Activated CD8-positive, alpha-beta T cell treated with anti-CD3 and anti-CD28 coated beads, Interleukin-2, amount 10 ng/mL, durations not matched to agents 7 days and 5 days (primary cell): Measurements from ENCODE around the gene MIB1. TPM values are rescaled to one million over a fixed set of nuclear protein-coding genes. Genes with fewer than 3 reads are reported as not detected.
"Not testable (repeated sequence)": the region's sequence is repeated elsewhere in the genome, so short reads cannot be mapped to it uniquely, and the experiment has no call there.

Source experiments
- ATAC-seq: fragments of 150-1000 bp; cut with Tn5 transposase; one replicate; pipeline ENCODE4 v1.10.0; 2021; ENCODE audit warnings: moderate library complexity
- CTCF ChIA-PET: fragments of 350-600 bp; sonication (Branson Sonifier 250); formaldehyde crosslinking; loops from one replicate; lab custom pipeline; 2021; ENCODE audit warnings: antibody characterized with exemption; lab: Charles Lee
- POLR2A ChIA-PET: fragments of 350-600 bp; sonication (Branson Sonifier 250); formaldehyde crosslinking; loops from one replicate; lab custom pipeline; 2021; ENCODE audit warnings: antibody characterized with exemption; lab: Charles Lee
- DNase-seq: peaks from one replicate; pipeline ENCODE4 v3.0.0-alpha.2; 2020
- H3K27ac Mint-ChIP-seq: one replicate; pipeline ENCODE4 v1.8.0; 2021; ENCODE audit warnings: mild to moderate bottlenecking, mixed read lengths
- H3K27me3 Mint-ChIP-seq: one replicate; pipeline ENCODE4 v1.8.0; 2021; ENCODE audit warnings: low read depth, mixed read lengths
- H3K36me3 Mint-ChIP-seq: one replicate; pipeline ENCODE4 v1.8.0; 2021; ENCODE audit warnings: low read depth, mixed read lengths
- H3K4me1 Mint-ChIP-seq: one replicate; pipeline ENCODE4 v1.8.0; 2021; ENCODE audit warnings: low read depth, mixed read lengths
- H3K4me3 Mint-ChIP-seq: one replicate; pipeline ENCODE4 v1.8.0; 2021; ENCODE audit warnings: mild to moderate bottlenecking, mixed read lengths
- H3K9me3 Mint-ChIP-seq: one replicate; pipeline ENCODE4 v1.8.0; 2022; ENCODE audit warnings: mixed read lengths; ENCODE audit not compliant: insufficient read depth
- total RNA-seq, 2 experiments: library from RNA; stranded (reverse); gene quantifications; one replicate each; pipeline ENCODE4 v1.2.3, GENCODE V29; 2021

Gene MIB1
- total RNA-seq, 2 experiments from 2014 or later, result 32.6 to 37.4 TPM

GRCh38 chr18:21722687-21723086 is 17.9 kb upstream of the MIB1 start:
- no peaks in the 10 kb centered on the region for H3K4me1 Mint-ChIP-seq
- H3K36me3 Mint-ChIP-seq, result no peaks in the 10 kb centered on the region
- ATAC-seq (no peak), DNase-seq (no peak)
- H3K27me3 Mint-ChIP-seq, result peaks cover 5% of the 10 kb centered on the region
- no peaks in the 10 kb centered on the region for H3K9me3 Mint-ChIP-seq
- no peak overlapping the region for H3K27ac Mint-ChIP-seq
- H3K4me3 Mint-ChIP-seq, result no peak overlapping the region
- POLR2A ChIA-PET, result no interaction called here
- CTCF ChIA-PET, result no interaction called here

GRCh38 chr18:21725201-21725600 is 15.4 kb upstream of the MIB1 start:
- ATAC-seq, result no peak
- POLR2A ChIA-PET, result no interaction called here
- peaks cover 2% of the 10 kb centered on the region for H3K27me3 Mint-ChIP-seq

GRCh38 chr18:21727702-21728101 is 12.9 kb upstream of the MIB1 start:
- no peaks in the 10 kb centered on the region for H3K4me1 Mint-ChIP-seq
- H3K36me3 Mint-ChIP-seq, result no peaks in the 10 kb centered on the region
- CTCF ChIA-PET, result interaction anchor here (0.8 kb wide), 1 partner anchor 9 kb away, joined by 3 read pairs; no protein-coding TSS in a partner anchor
- H3K4me3 Mint-ChIP-seq, result no peak overlapping the region
- ATAC-seq (no peak), DNase-seq (no peak)
- H3K27ac Mint-ChIP-seq, result no peak overlapping the region
- no peaks in the 10 kb centered on the region for H3K9me3 Mint-ChIP-seq
- POLR2A ChIA-PET, result no interaction called here
- H3K27me3 Mint-ChIP-seq, result peaks cover 2% of the 10 kb centered on the region

More at GRCh38 chr18:21725201-21725600, 15.4 kb upstream of the MIB1 start:
- Mint-ChIP-seq H3K9me3 (no peaks in the 10 kb centered on the region), H3K36me3 (no peaks in the 10 kb centered on the region), H3K4me3 (no peak overlapping the region), H3K27ac (no peak overlapping the region), H3K4me1 (no peaks in the 10 kb centered on the region)
- no peak for DNase-seq
- CTCF ChIA-PET, result no interaction called here

GRCh38 chr18:21733011-21733410 is 7.6 kb upstream of the MIB1 start:
- POLR2A ChIA-PET, result no interaction called here
- Mint-ChIP-seq H3K4me1 (no peaks in the 10 kb centered on the region), H3K9me3 (peaks cover 7% of the 10 kb centered on the region), H3K36me3 (peaks cover 13% of the 10 kb centered on the region), H3K4me3 (no peak overlapping the region), H3K27ac (no peak overlapping the region), H3K27me3 (peaks cover 11% of the 10 kb centered on the region)
- DNase-seq (no peak), ATAC-seq (no peak)
- CTCF ChIA-PET, result interaction anchor here (0.8 kb wide), 1 partner anchor 8 kb away, joined by 3 read pairs; no protein-coding TSS in a partner anchor

GRCh38 chr18:21735452-21736015 is 5.1 kb upstream of the MIB1 start:
- POLR2A ChIA-PET, result no interaction called here
- Mint-ChIP-seq H3K27ac (no peak overlapping the region), H3K9me3 (peaks cover 10% of the 10 kb centered on the region), H3K36me3 (peaks cover 16% of the 10 kb centered on the region), H3K27me3 (peaks cover 15% of the 10 kb centered on the region), H3K4me3 (no peak overlapping the region), H3K4me1 (peaks cover 13% of the 10 kb centered on the region)
- DNase-seq (no peak), ATAC-seq (no peak)
- CTCF ChIA-PET, result no interaction called here

- ATAC-seq, POLR2A ChIA-PET, H3K9me3 Mint-ChIP-seq, DNase-seq, H3K27ac Mint-ChIP-seq, H3K4me3 Mint-ChIP-seq: not testable (repeated sequence)
- peaks cover 15% of the 10 kb centered on the region for H3K4me1 Mint-ChIP-seq
- CTCF ChIA-PET, result interaction anchor here (0.8 kb wide), 1 partner anchor 9 kb away, joined by 3 read pairs; no protein-coding TSS in a partner anchor
- H3K36me3 Mint-ChIP-seq, result peaks cover 16% of the 10 kb centered on the region
- H3K27me3 Mint-ChIP-seq, result peaks cover 15% of the 10 kb centered on the region
Observed at GRCh38 chr18:21736926-21737325, 3.7 kb upstream of the MIB1 start.

GRCh38 chr18:21739604-21740537 is 721 bp upstream of the MIB1 start:
- Mint-ChIP-seq H3K27me3 (peaks cover 15% of the 10 kb centered on the region), H3K27ac (peak overlapping the region; percentile 94), H3K9me3 (peaks cover 10% of the 10 kb centered on the region), H3K4me1 (peaks cover 33% of the 10 kb centered on the region), H3K4me3 (peak overlapping the region; percentile 88), H3K36me3 (peaks cover 20% of the 10 kb centered on the region)
- DNase-seq (no peak), ATAC-seq (peak; percentile 18)
- ChIA-PET CTCF (interaction anchor here (0.6 to 2.2 kb wide), 4 partner anchors 28 to 139 kb away, joined by 3 to 11 read pairs (median 8); partner anchors contain the start of genes ABHD3 and ESCO1), POLR2A (interaction anchor here (0.6 to 3.2 kb wide), 7 partner anchors 11 to 140 kb away, joined by 3 to 26 read pairs (median 4); partner anchors contain the start of genes ABHD3, ESCO1 and SNRPD1)

GRCh38 chr18:21741312-21741561 is 645 bp downstream of the MIB1 start:
- no peak for ATAC-seq
- Mint-ChIP-seq H3K36me3 (peaks cover 12% of the 10 kb centered on the region), H3K27ac (no peak overlapping the region), H3K4me1 (peaks cover 45% of the 10 kb centered on the region), H3K9me3 (peaks cover 8% of the 10 kb centered on the region), H3K27me3 (peaks cover 13% of the 10 kb centered on the region), H3K4me3 (peak overlapping the region; percentile 79)
- ChIA-PET POLR2A (interaction anchor here (1.0 to 3.2 kb wide), 6 partner anchors 33 to 731 kb away, joined by 3 to 26 read pairs (median 4); partner anchors contain the start of genes ABHD3 and ESCO1), CTCF (interaction anchor here (0.7 to 2.2 kb wide), 4 partner anchors 8 to 141 kb away, joined by 3 to 11 read pairs (median 6); partner anchors contain the start of genes ABHD3 and ESCO1)
- DNase-seq, result no peak

- POLR2A ChIA-PET, result interaction anchor here (0.7 to 3.2 kb wide), 7 partner anchors 10 to 731 kb away, joined by 3 to 26 read pairs (median 4); partner anchors contain the start of genes ABHD3, ESCO1 and SNRPD1
- DNase-seq, result peak; percentile 35
- peak overlapping the region; percentile 79 for H3K4me3 Mint-ChIP-seq
Observed at GRCh38 chr18:21741562-21742314, 1.1 kb downstream of the MIB1 start.

GRCh38 chr18:21742315-21742687 is 1.7 kb downstream of the MIB1 start:
- Mint-ChIP-seq H3K27ac (peak overlapping the region; percentile 66), H3K27me3 (peaks cover 9% of the 10 kb centered on the region), H3K36me3 (peaks cover 9% of the 10 kb centered on the region), H3K4me1 (peaks cover 54% of the 10 kb centered on the region), H3K9me3 (peaks cover 4% of the 10 kb centered on the region), H3K4me3 (peak overlapping the region; percentile 79)
- DNase-seq, result no peak
- CTCF ChIA-PET, result interaction anchor here (0.7 to 2.2 kb wide), 3 partner anchors 140 to 254 kb away, joined by 3 to 11 read pairs (median 3); partner anchors contain the start of gene ESCO1
- POLR2A ChIA-PET, result interaction anchor here (0.7 to 3.2 kb wide), 5 partner anchors 10 to 732 kb away, joined by 3 to 26 read pairs (median 4); partner anchors contain the start of genes ABHD3, ESCO1 and SNRPD1
- no peak for ATAC-seq

More at GRCh38 chr18:21741562-21742314, 1.1 kb downstream of the MIB1 start:
- CTCF ChIA-PET, result interaction anchor here (0.7 to 2.2 kb wide), 4 partner anchors 8 to 141 kb away, joined by 3 to 11 read pairs (median 6); partner anchors contain the start of genes ABHD3 and ESCO1
- peak; percentile 7 for ATAC-seq
- H3K27ac Mint-ChIP-seq, result peak overlapping the region; percentile 66
- H3K9me3 Mint-ChIP-seq, result peaks cover 4% of the 10 kb centered on the region
- peaks cover 12% of the 10 kb centered on the region for H3K27me3 Mint-ChIP-seq
- peaks cover 50% of the 10 kb centered on the region for H3K4me1 Mint-ChIP-seq
- H3K36me3 Mint-ChIP-seq, result peaks cover 9% of the 10 kb centered on the region
